Loucy (cell line): ENCODE measurements around the gene NOC3L.

ENCODE experiments used
- H2AFZ ChIP-seq: fragments of 200-600 bp; sonication (generic); 2 replicates; pipeline ENCODE4 v1.6.0; 2016; ENCODE audit warnings: antibody characterized with exemption, mild to moderate bottlenecking, low read length, moderate library complexity
- H3F3A ChIP-seq: fragments of 200-600 bp; 2 replicates; pipeline ENCODE4 v1.6.0; 2016; ENCODE audit warnings: antibody characterized with exemption, low read depth, mild to moderate bottlenecking
- H3K27me3 ChIP-seq: fragments of 200-600 bp; sonication (generic); 2 replicates; pipeline ENCODE4 v1.6.1; 2014; ENCODE audit warnings: low read length, mild to moderate bottlenecking; ENCODE audit not compliant: insufficient read depth, poor library complexity, severe bottlenecking
- H3K36me3 ChIP-seq: fragments of 200-600 bp; sonication (generic); 2 replicates; pipeline ENCODE4 v1.6.1; 2016; ENCODE audit warnings: low read length; ENCODE audit not compliant: insufficient read depth
- H3K4me1 ChIP-seq: fragments of 200-600 bp; sonication (generic); 2 replicates; pipeline ENCODE4 v1.5.1; 2014; ENCODE audit warnings: low read length, mild to moderate bottlenecking; ENCODE audit not compliant: insufficient read depth, poor library complexity, severe bottlenecking
- H3K4me2 ChIP-seq: fragments of 200-600 bp; sonication (generic); 2 replicates; pipeline ENCODE4 v1.6.0; 2014; ENCODE audit warnings: antibody characterized with exemption, low read length, low read depth, mild to moderate bottlenecking; ENCODE audit not compliant: poor library complexity, severe bottlenecking
- H3K4me3 ChIP-seq: fragments of 200-600 bp; sonication (generic); 2 replicates; pipeline ENCODE4 v1.5.1; 2014; ENCODE audit warnings: low read length, mild to moderate bottlenecking, mixed read lengths; ENCODE audit not compliant: poor library complexity, severe bottlenecking
- H3K79me2 ChIP-seq: fragments of 200-600 bp; sonication (generic); 2 replicates; pipeline ENCODE4 v1.6.1; 2014; ENCODE audit warnings: low read length; ENCODE audit not compliant: insufficient read depth
- H3K9ac ChIP-seq: fragments of 200-600 bp; sonication (generic); 2 replicates; pipeline ENCODE4 v1.6.0; 2014; ENCODE audit warnings: mild to moderate bottlenecking, low read depth, low read length, moderate library complexity; ENCODE audit not compliant: poor library complexity, severe bottlenecking
- H3K9me2 ChIP-seq: fragments of 200-600 bp; sonication (generic); replicated peaks from 2 replicates; pipeline ENCODE4 v1.6.1; 2016; ENCODE audit warnings: low read depth, low read length, mixed read lengths
- H3K9me3 ChIP-seq: fragments of 200-600 bp; sonication (generic); 2 replicates; pipeline ENCODE4 v1.6.1; 2014; ENCODE audit warnings: mild to moderate bottlenecking, antibody characterized with exemption, low read length, low read depth; ENCODE audit not compliant: insufficient read depth
- H4K20me1 ChIP-seq: fragments of 200-600 bp; sonication (generic); 2 replicates; pipeline ENCODE4 v1.6.0; 2014; ENCODE audit warnings: antibody characterized with exemption, low read length, mild to moderate bottlenecking; ENCODE audit not compliant: insufficient read depth, poor library complexity, severe bottlenecking
- EZH2phosphoT487 ChIP-seq: fragments of 200-600 bp; IDR thresholded peaks from 2 replicates; pipeline ENCODE4 v1.6.1; 2018; ENCODE audit warnings: antibody characterized with exemption, mild to moderate bottlenecking, moderate library complexity, borderline replicate concordance
- TF ChIP-seq, protein P1 (sequence below): fragments of 200-600 bp; sonication (generic); conservative IDR thresholded peaks from 2 replicates; pipeline ENCODE4 v1.5.1; 2014; ENCODE audit warnings: mild to moderate bottlenecking, antibody characterized with exemption, low read length

NOC3L gene

GRCh38 chr10:94288361-94289101 lies 74.2 kb downstream of the NOC3L start:
- no peaks in the 10 kb centered on the region for H4K20me1 ChIP-seq
- no peak overlapping the region for H3K4me3 ChIP-seq
- no peaks in the 10 kb centered on the region for H3K9me2 ChIP-seq
- H3K4me1 ChIP-seq, result peaks cover 9% of the 10 kb centered on the region
- H2AFZ ChIP-seq, result no peak overlapping the region
- no peak for TF ChIP-seq EZH2phosphoT487
- TF ChIP-seq, protein P1, sequence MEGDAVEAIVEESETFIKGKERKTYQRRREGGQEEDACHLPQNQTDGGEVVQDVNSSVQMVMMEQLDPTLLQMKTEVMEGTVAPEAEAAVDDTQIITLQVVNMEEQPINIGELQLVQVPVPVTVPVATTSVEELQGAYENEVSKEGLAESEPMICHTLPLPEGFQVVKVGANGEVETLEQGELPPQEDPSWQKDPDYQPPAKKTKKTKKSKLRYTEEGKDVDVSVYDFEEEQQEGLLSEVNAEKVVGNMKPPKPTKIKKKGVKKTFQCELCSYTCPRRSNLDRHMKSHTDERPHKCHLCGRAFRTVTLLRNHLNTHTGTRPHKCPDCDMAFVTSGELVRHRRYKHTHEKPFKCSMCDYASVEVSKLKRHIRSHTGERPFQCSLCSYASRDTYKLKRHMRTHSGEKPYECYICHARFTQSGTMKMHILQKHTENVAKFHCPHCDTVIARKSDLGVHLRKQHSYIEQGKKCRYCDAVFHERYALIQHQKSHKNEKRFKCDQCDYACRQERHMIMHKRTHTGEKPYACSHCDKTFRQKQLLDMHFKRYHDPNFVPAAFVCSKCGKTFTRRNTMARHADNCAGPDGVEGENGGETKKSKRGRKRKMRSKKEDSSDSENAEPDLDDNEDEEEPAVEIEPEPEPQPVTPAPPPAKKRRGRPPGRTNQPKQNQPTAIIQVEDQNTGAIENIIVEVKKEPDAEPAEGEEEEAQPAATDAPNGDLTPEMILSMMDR, result no peak
- no peaks in the 10 kb centered on the region for H3K36me3 ChIP-seq
- H3K9me3 ChIP-seq, result no peaks in the 10 kb centered on the region
- H3K4me2 ChIP-seq, result no peak overlapping the region
- H3F3A ChIP-seq, result no peaks in the 10 kb centered on the region
- H3K9ac ChIP-seq, result no peak overlapping the region
- no peaks in the 10 kb centered on the region for H3K27me3 ChIP-seq
- no peaks in the 10 kb centered on the region for H3K79me2 ChIP-seq

GRCh38 chr10:94287336-94287735 lies 75.4 kb downstream of the NOC3L start:
- peaks cover 1% of the 10 kb centered on the region for H3K4me1 ChIP-seq
- TF ChIP-seq, protein P1, result no peak
- TF ChIP-seq EZH2phosphoT487, result no peak
- no peaks in the 10 kb centered on the region for H3K9me2 ChIP-seq
- H2AFZ ChIP-seq, result no peak overlapping the region
- H4K20me1 ChIP-seq, result no peaks in the 10 kb centered on the region
- no peaks in the 10 kb centered on the region for H3K36me3 ChIP-seq
- H3K79me2 ChIP-seq, result no peaks in the 10 kb centered on the region
- H3K9ac ChIP-seq, result no peak overlapping the region
- H3K4me3 ChIP-seq, result no peak overlapping the region
- H3F3A ChIP-seq, result no peaks in the 10 kb centered on the region
- H3K27me3 ChIP-seq, result no peaks in the 10 kb centered on the region
- H3K4me2 ChIP-seq, result no peak overlapping the region
- H3K9me3 ChIP-seq, result no peaks in the 10 kb centered on the region

GRCh38 chr10:94286901-94287300 lies 75.8 kb downstream of the NOC3L start:
- Histone ChIP-seq H3K9me3 (no peaks in the 10 kb centered on the region), H3K27me3 (no peaks in the 10 kb centered on the region), H4K20me1 (no peaks in the 10 kb centered on the region), H3K9me2 (no peaks in the 10 kb centered on the region), H3K9ac (no peak overlapping the region), H3K36me3 (no peaks in the 10 kb centered on the region), H3F3A (no peaks in the 10 kb centered on the region), H3K4me2 (no peak overlapping the region), H3K4me1 (no peaks in the 10 kb centered on the region), H2AFZ (no peak overlapping the region), H3K79me2 (no peaks in the 10 kb centered on the region), H3K4me3 (no peak overlapping the region)
- no peak for TF ChIP-seq EZH2phosphoT487
- TF ChIP-seq, protein P1, result no peak
